ENCODE measurements around the gene TDRD1.

Gene TDRD1

DNA sequence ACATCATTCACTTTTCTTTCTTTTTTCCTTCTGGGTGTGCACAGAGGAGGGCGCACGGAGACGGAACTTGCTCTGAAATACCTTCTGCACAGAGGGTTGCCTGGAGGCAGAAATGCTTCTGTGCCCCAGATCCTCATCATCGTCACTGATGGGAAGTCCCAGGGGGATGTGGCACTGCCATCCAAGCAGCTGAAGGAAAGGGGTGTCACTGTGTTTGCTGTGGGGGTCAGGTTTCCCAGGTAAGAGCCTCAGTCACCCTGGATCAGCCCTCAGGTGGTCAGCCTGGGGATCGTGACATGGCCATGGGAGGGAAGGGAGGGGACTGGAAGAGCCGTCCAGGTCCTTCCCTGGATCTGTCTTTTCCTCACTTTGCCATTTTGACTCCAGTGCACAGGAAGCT lies 93.5 kb downstream of the TDRD1 start:
- DNase-seq = no peak

- no peak for DNase-seq
These were observed 94.8 kb downstream of the TDRD1 start for GRCh38 chr10:114273910-114274309.

- no peak for DNase-seq
These were observed 95.7 kb downstream of the TDRD1 start for GRCh38 chr10:114274616-114275453.

GRCh38 chr10:114276066-114276465 lies 96.9 kb downstream of the TDRD1 start:
- DNase-seq = no peak

GRCh38 chr10:114276671-114277070 lies 97.5 kb downstream of the TDRD1 start:
- DNase-seq = no peak

DNA sequence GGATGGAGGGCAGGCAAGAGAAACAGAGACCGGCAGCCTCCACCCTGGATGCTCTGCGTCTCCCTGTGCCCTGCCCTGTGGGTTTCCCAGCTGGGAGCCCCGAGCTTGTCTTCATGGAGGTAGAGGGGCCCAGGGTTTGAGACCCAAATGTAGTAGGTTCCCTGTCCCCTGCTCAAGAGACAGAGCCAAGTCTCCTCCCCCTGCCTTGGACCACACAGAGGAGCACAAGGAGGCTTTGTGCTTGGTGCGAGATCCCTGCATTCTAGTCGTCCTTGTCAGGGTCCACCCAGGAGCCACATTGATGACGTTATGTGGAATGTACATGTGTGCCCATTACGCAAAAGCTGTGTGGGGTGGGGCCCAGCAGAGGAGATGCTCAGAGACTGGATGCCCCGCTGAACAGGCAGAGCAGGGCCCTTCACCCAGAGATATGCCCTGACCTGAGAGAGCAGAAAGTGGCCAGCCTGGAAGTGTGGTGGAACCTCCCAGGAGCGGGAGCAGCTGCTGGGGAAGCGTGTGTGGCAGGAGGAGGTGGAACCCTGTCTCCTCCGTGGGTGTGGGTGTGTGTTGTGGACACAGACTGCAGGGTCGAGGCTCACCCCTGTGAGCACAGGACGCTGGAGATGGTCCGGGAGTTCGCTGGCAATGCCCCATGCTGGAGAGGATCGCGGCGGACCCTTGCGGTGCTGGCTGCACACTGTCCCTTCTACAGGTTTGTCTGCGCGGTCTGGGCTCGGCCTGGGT lies 99.2 kb downstream of the TDRD1 start:
- DNase-seq = no peak

DNA sequence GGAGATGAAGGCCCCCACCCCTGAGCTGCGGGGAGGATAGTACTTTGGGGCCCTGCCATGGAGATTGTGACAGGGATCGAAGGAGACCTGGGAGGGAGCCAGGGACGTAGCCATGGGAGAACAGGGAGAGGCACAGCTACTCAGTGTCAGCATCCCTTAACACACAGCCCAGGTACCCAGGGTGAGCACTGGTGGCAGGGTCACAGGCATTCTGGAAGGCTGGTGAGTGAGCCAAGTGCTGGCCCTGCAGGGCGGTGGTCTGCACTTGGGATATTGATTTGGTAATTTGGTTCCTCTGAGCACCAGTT lies 99.7 kb downstream of the TDRD1 start:
- DNase-seq = no peak

DNA sequence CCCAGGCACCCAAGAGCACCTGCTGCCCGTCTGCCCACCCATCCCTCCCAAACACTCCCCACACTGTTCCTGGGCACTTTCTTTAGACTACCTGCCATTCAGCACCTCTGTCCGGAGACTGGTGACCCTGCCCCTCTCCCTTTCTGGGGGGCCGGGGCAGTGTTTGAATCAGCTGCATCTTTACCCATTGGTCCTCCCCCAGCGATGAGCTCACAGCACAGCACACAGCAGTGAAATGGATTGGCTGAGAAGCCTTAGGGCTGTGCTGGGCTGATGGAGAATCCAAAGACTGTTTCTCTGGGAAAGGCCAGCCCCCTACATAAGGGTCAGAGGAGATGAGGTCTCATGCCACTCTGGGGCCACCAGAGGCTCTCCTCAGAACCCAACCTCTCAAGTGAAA lies 100.1 kb downstream of the TDRD1 start:
- DNase-seq = no peak

- no peak for DNase-seq
These were observed 100.9 kb downstream of the TDRD1 start for GRCh38 chr10:114279901-114280644.

DNA sequence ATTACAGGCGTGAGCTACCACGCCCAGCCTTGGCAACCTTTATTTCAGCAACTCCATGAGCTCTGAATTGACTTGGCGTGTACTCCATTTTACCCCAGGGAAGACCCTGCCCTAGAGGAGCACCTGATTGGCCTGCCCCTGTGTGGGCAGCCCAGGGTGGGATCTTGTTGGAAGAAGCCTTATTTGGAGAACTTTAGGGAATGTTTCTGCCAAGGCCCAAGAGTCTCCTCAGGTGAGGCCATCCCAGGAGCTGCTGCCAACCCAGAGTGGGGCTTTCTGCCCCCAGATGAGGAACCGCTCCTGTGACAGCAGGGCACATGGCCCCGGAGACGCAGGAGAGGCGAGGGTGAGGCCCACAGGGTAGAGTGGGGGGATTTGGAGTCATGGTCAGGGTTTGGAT lies 101.9 kb downstream of the TDRD1 start:
- DNase-seq = no peak

- no peak for DNase-seq
These were observed 102.3 kb downstream of the TDRD1 start for GRCh38 chr10:114281461-114281860.
